Left cardiac atrium (tissue), 4 donors: ENCODE data around the gene RERE. TPM values are rescaled to one million over a fixed set of nuclear protein-coding genes. Genes with fewer than 3 reads are reported as not detected.
"Not testable (repeated sequence)": the region's sequence is repeated elsewhere in the genome, so short reads cannot be mapped to it uniquely, and the experiment has no call there.

Source experiments
- ATAC-seq, 2 donors: fragments of 200-7000 bp; cut with Tn5 transposase; one replicate each; pipeline ENCODE4 v1.9.1; 2020; ENCODE audit warnings: mild to moderate bottlenecking in 2 of 2, moderate library complexity in 2 of 2
- DNase-seq: peaks from one replicate; pipeline ENCODE4 v3.0.0-alpha.2; 2020
- intact Hi-C, 2 donors: fragments of 100-400 bp; cut with DNase I; formaldehyde crosslinking; loops; one replicate each; pipeline versions ENCODE4 v1.14.1 to v1.15.1; 2022 to 2023
- total RNA-seq, 2 donors: library from RNA; stranded (reverse); fragmentation: NEBNext Ultra II Directional; extraction: Animal tissue kit (Norgen Biotek cat#: 25700); gene quantifications; one replicate each; pipeline ENCODE4 v1.2.1, GENCODE V29; 2021
- donor health status: DM: no; HTN: yes; CAD: no.
- donor health status: DM: no; HTN: yes; CAD: no; lungs with severe emphysema.
- donor health status: DM: yes; HTN: yes; CAD: no.
- donor health status: Dilated cardiomyopathy.

Gene RERE
- total RNA-seq, 2 donors from 2014 or later = 128 to 162 TPM

DNA sequence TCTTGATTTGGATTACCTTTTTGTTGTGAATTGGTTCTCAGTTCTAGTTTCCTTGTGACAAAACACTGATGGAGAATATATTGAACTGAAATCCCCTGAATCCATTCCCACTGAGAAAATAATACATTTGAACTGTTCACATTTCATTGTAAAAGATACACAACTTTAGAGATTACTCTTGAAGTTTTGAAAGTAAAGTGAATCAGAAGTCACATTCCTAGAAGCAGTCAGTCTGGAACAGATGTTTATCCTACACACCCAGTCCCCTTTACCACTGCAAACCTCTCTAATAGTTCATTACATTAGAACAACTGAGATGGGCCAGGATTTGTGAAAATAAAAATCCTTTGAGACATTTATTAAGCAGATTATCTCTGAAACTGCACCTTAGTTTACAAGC lies 3.4 kb downstream of the RERE start:
- intact Hi-C loops = no loop called here
- DNase-seq (no peak), ATAC-seq (no peak)

DNA sequence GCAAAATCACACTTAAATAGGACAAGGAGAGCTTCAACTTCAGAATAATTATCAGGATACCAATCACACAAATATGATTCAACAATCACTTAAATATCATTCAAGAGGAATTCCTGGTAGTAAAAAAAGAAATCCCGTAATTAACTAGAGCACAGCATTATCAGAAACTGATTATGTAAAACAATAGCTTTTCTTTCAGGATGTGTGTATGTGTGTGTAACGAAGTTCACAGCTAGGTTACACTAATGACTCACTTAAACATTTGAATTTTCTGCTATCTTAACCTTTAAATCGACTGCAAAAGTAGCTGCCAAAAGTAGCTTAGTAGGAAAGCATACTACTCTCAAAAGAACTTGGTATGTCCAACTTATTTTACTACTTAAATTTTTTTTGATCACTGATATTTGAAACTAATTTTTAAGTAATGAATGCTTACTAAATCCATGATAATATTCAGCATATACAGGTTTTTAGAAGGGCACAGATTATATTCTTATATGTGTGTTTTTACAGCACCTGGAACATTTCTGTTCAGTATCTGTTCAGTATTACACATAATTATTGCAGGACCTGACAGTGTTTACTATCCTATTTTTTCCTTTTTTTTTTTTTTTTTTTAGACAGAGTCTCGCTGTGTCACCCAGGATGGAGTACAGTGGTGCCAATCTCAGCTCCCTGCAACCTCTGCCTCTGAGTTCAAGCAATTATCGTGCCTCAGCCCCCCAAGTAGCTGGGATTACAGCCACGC lies 4.2 kb downstream of the RERE start:
- ATAC-seq = no peak
- no peak for DNase-seq
- intact Hi-C loops = no loop called here

DNA sequence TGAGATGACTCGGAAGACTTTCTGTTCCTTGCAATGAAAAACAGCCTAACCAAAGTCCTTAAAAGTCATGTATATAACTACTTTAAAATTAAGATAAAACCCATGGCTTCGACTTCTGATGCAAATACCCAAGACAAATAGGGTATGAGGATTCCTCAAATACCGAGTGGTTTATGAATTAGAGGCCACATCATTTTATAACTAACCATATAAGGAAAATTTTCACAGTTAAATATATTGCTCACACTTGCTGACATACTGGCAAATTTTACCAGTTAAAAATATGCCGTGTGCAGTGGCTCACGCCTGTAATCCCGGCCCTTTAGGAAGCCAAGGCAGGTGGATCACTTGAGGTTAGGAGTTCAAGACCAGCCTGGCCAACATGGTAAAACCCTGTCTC lies 5.4 kb downstream of the RERE start:
- intact Hi-C loops = no loop called here
- no peak for ATAC-seq

DNA sequence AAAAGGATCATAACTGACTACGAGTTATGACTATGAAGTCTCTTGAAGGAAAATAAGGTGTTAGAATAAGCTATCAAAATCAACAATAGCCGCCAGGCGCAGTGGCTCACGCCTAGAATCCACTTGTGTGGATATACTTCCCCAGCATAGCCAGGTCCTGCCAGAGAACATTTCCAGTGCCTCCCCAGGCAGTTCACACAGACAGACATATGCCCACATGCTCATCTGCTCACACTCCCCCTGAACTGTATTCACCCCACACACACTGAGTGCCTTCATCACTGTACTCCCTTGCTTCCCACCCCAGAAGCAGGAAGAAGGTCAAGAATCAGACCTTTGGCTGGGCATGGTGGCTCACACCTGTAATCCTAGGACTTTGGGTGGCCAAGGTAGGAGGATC lies 6.5 kb downstream of the RERE start:
- ATAC-seq (no peak), DNase-seq (no peak)
- intact Hi-C loops = no loop called here

More for the DNA sequence above, 5.4 kb downstream of the RERE start:
- DNase-seq = no peak

DNA sequence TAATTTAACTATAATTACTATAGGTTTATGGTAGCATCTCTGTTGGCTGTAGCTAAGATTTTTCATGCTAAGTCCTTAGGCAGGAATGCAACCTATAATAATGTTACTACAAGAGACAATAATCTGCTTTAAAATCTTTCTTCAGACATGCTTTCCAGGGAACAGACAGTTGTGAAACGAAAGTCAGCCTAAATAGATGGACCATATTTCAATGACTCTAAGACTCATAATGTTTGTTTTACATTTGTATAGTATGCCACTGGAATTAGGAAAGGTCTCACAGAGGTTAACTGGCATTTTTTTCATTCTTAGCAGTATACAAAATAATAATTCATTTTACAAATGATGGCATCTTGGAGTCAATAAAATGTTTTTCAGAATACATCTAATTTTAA lies 8.1 kb downstream of the RERE start:
- intact Hi-C loops = no loop called here
- no peak for DNase-seq
- ATAC-seq = no peak

DNA sequence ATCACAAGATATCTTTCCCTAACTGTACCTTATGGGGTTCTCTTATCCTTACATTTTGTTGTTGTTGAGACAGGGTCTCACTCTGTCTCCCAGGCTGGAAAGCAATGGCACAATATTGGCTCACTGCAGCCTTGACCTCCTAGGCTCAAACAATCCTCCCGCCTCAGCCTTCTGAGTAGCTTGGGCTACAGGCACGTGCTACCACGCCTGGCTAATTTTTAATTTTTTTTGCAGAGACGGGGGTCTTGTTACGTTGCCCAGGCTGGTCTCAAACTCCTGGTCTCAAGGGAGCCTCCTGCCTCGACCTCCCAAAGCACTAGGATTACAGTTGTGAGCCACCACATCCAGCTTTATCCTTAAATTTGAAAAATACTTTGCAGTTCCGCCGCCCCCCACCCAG lies 10.4 kb downstream of the RERE start:
- intact Hi-C loops = no loop called here
- ATAC-seq (no peak), DNase-seq (no peak)

DNA sequence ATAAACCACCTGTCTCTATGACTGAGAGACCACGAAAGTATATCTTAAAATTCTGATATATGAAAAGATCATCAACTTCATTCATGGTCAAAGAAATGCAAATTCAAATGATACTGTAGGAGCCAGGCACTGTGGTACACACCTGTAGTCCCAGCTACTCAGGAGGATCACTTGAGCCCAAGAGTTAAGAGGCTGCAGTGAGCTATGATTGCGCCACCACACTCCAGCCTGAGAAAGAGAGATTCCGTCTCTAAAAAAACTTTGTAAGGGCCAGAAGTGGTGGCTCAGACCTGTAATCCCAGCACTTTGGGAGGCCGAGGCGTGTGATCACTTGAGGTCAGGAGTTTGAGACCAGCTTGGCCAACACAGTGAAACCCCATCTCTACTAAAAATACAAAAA lies 17.0 kb downstream of the RERE start:
- intact Hi-C loops = no loop called here
- DNase-seq (no peak), ATAC-seq (no peak)

DNA sequence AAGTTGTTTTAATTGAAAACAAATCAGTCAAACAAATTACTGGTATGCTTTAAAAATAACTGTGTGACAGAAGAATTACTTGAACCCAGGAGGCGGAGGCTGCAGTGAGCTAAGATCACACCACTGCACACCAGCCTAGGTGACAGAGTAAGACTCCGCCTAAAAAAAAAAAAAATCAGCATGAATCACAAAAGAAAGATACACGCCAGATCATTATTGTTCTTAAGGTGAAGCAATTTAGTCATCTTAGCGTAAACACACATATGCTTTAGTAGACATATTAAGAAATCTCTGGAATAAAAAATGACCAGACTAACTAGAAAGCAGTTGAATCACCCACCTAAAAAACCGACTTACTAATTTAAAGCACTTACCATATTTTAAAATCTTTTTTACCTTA lies 20.2 kb downstream of the RERE start:
- intact Hi-C loops = no loop called here
- no peak for ATAC-seq
- no peak for DNase-seq

DNA sequence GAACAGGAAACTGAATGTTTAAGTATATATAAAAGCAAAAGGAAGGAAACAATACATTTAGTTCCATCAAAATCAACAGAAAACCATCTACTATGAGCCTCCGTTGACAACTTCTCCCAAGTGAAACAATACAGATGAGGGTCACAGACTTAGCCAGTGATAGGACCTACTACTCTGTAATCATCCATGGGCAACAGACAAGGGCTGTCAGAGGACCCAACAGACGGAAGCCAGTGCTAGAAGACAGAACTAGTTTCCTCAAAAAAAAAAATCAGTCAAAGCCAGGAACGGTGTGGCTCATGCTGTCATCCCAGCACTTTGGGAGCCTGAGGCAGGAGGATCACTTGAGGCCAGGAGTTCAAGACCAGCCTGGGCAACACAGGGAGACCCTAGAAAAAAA lies 20.6 kb downstream of the RERE start:
- ATAC-seq = no peak
- intact Hi-C loops = no loop called here
- no peak for DNase-seq

DNA sequence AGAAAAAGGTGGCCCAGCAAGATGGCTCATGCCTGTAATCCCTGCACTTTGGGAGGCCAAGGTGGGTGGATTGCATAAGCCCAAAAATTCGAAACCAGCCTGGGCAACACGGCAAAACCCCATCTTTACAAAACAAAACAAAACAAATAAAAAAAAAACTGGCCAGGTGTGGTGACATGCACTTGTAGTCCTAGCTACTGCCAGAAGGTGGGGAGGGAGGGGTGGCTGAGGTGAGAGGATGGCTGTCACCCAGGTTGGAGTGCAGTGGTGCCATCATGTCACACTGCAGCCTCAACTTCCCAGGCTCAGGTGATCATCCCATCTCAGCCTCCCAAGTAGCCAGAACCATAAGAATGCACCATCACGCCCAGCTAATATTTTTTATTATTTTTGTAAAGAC lies 22.8 kb downstream of the RERE start:
- DNase-seq (no peak), ATAC-seq (no peak)
- intact Hi-C loops = no loop called here

DNA sequence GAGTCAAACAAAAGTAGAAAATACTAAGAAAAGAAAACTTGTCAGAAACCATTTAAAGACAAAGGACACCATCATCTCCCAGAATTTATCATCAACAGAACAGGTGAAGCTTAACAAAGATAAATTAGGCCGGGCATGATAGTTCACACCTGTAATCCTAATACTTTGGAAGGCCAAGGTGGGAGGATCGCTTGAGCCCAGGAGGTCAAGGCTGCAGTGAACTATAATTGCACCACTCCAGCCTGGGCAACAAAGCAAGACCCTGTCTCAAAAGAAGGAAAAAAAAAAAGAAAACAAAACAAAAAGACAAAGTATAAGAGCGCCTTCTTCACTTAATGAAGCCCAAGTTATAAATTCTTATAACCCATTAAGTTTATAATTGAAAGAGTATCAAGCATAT lies 25.6 kb downstream of the RERE start:
- ATAC-seq (no peak), DNase-seq (no peak)
- intact Hi-C loops = no loop called here

DNA sequence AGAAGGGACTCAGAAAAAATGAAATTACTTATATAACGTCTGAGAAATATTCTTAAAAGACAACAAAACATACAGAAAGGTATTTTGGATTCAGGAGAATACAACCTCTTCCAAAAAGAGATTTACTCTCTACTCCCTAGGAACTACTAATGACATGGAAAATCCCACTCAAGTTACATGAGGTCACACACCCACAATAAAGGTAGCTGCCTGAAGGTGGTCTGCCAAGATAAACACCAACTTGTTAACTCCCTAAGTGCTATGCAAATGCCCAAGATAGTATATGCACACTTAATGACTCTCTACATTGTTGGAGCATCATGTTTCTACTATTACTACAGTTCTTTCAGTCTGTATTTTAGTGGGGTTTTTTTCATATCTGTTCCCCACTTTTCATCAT lies 26.5 kb downstream of the RERE start:
- ATAC-seq (peak in 1 of 2 donors; percentile 41), DNase-seq (no peak)
- intact Hi-C loops = no loop called here

DNA sequence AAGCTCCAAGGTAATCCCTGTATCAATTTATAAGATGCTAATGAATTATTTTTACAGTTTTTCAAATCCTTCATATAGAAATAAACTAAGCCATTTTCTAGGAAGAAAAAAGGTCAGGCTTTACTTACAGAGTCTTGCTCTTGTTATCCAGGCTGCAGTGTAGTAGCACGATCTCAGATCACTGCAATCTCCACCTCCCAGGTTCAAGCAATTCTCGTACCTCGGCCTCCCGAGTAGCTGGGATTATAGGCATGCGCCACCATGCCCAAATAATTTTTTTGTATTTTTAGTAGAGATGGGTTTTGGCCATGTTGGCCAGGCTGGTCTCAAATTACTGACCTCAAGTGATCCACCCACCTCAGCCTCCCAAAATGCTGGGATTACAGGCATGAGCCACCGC lies 27.0 kb downstream of the RERE start:
- ATAC-seq (no peak), DNase-seq (no peak)
- intact Hi-C loops = no loop called here

DNA sequence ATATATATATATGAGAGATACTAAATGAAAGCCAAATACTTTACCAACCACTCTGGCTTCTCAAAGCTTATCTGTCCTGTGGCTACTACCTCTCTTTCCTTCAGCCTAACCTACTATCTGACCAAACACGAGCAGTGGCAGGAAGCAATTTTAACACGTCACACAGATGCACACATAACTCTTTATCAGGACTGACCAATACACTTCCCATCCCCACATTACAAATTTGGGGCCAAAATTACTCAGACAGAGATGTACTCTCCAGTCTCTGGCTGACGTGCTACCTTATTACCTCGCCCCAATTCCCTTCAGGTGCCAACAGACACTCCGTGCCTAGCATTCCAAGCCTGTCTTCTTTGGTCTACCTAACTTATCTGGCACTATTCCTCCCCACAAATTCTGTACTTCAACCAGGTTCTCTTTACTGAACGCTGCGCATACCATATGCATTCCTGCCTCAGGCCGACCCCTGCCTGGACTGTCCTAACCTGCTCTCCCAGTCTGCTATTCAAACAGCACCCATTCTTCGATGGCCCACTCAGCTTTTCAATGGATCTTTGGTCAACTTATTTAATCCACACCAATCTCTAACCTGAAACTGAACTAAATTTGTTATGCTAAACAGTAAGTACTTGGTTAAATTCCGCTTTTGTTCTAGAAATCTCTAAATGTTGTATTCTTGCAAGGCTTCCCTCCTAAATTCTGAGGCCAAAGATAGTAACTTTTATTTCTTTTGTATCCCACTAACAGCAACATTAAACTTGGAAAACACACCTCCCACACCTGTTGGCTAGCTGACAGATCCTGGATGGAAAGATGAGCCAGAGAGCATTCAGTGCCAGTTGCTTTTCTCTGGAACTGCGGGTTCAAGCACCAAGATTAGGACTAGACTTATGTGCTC lies 27.9 kb downstream of the RERE start:
- ATAC-seq (peak; percentile 15 to 93), DNase-seq (no peak)
- intact Hi-C loops = no loop called here

DNA sequence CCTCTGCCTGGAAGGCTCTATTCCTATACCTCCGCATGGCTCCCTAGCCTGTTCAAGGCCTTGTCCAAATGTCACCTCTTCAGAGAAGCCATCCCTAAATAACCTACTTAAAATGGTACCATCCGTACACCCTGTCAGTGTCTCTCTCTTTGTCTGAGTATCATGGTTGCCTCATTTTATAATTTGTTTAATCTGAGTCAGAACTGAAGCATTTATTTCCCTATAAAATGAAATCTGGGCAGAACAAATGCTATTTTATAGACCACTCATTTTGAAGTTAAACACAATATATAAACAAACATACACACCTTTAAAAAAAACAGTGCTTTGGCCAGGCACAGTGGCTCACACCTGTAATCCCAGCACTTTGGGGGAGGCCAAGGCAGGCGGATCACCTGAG lies 30.2 kb downstream of the RERE start:
- intact Hi-C loops = no loop called here
- no peak for DNase-seq
- no peak for ATAC-seq

DNA sequence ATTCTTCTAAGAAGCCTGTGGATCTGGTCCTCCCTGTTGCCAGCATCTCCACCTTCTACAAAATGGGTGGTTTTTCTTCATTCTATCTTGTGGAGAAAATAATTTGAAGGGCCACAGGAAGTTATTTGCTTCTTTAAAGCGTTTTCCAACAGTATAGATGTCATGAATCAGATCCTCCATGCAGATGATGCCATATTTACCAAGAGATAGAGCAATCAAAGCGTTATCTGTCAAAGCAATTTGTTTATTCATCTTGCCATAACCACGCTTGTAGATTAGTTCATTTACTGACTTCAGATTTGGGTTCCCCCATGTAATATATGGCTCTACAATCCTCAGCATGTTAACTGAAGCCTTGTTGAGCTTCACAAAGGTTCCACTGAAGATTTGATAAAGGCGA lies 31.2 kb downstream of the RERE start:
- ATAC-seq, intact Hi-C loops, DNase-seq: not testable (repeated sequence)

DNA sequence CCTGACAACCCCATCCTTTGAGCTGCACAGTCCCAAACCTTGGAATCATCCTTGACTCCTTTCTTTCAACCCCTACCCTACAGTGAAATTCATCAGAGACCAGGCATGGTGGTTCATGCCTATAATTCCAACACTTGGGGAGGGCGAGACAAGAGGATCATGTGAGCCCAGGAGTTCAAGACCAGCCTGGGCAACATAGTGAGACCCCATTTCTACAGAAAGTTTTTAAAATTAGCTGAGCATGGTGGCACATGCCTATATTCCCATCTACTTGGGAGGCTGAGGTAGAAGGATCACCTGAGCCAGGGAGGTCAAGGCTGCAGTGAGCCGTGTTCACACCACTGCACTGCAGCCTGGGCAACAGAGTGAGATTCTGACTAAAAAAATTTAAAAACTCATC lies 34.5 kb downstream of the RERE start:
- ATAC-seq (no peak), DNase-seq (no peak)
- intact Hi-C loops = no loop called here

DNA sequence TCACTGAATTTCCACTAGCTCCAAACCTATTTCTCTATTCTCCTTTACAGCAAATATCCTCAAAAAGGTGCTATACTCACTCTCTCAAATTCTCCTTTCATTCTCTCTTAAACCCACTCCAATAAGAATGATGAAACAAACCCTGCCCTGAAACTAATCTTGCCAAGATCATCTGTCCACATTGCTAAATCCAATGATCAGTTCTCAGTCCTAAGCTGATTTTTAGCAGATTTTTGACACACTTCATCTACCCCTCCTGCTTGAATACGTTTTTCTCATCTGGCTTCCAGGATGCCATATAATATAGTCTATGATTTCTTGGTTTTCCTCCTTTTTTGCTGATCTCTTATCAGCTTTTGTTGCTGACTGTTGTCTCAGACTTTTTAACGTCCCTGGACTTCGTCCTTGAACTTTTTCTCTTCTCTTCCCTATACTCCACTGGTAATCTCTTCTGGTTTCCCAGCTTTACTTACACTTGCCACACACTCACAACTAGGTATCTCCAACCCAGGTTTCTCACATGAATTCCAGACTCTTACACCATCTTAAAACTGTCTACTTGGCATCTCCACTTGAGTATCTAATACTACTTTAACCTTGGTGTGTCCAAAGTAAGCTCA lies 35.3 kb downstream of the RERE start:
- DNase-seq (no peak), ATAC-seq (no peak)
- intact Hi-C loops = no loop called here

DNA sequence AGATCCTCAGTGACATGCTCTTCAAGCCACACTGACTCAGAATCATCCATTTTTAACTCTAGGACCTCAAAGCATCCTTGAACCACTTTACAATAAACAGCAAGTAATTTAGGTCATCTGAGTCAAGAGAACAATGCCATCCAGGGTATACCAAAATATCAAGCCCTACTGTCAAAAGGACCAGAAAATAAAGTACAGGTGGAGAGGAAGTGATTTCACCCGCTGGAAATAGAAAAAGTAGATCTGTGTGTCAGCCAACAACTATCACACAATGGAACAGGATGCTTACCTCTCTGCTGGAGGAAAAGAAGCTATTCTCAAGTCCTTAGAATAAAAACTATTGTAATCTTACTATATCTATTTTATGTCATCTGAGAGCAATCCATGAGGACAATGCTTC lies 37.0 kb downstream of the RERE start:
- ATAC-seq (no peak), DNase-seq (no peak)
- intact Hi-C loops = no loop called here

DNA sequence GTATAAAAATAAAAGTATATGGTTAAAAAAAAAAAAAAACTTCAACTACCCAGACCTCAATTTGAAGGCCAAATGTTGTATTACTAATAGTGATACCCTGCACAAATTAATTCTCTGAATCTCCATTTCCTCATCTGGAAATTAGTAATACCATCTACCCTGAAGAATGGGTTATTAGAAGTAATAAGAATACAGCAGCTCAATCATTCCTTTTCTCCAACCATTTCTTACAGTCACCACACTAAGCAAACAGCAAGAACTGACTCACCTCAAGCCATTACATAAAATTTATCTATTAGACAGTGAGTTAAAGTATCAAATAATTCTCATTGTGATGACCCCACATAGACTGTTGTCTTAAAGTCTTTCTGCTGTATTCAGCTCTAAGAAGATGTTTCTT lies 39.6 kb downstream of the RERE start:
- no peak for DNase-seq
- ATAC-seq = no peak
- intact Hi-C loops = no loop called here
